ENCODE measurements around the gene NHLRC2. TPM values are rescaled to one million over a fixed set of nuclear protein-coding genes. Genes with fewer than 3 reads are reported as not detected.

The NHLRC2 gene
- total and polyA plus RNA-seq, 12 donors: 5.8 to 45.2 (median 24.9) TPM

- no peak for DNase-seq
- Histone ChIP-seq H3K27ac (no peak overlapping the region), H3K9me3 (replicated peaks in 1 of 3) (no peaks in the 10 kb centered on the region), H3K36me3 (replicated peaks in 1 of 2) (no peaks in the 10 kb centered on the region), H3K27me3 (no peaks in the 10 kb centered on the region), H3K4me1 (replicated peaks in 1 of 2) (no peaks in the 10 kb centered on the region), H3K4me3 (no peak overlapping the region)
- intact Hi-C loops (cut with DNase I): no loop called here
- 81 to 88% (median 81%) methylated on average over 3 of the region's 3 CpGs for WGBS, 4 donors
- no peak for TF ChIP-seq POLR2A (IDR thresholded peaks at IDR 0.05)
- no peak for TF ChIP-seq CTCF (IDR thresholded peaks at IDR 0.05)
Measured at GRCh38 chr10:113920114-113920513, 65.7 kb downstream of the NHLRC2 start.

GRCh38 chr10:113920875-113921274, 66.4 kb downstream of the NHLRC2 start:
- Histone ChIP-seq H3K27me3 (no peaks in the 10 kb centered on the region), H3K4me3 (no peak overlapping the region), H3K27ac (no peak overlapping the region), H3K36me3 (replicated peaks in 1 of 2) (no peaks in the 10 kb centered on the region), H3K4me1 (replicated peaks in 1 of 2) (no peaks in the 10 kb centered on the region), H3K9me3 (replicated peaks in 1 of 3) (no peaks in the 10 kb centered on the region)
- no peak for DNase-seq
- intact Hi-C loops (cut with DNase I): no loop called here
- TF ChIP-seq CTCF (IDR thresholded peaks at IDR 0.05) (no peak), POLR2A (IDR thresholded peaks at IDR 0.05) (no peak)
- 44 to 65% (median 54%) methylated on average over 3 of the region's 3 CpGs for WGBS, 4 donors

- Histone ChIP-seq H3K9me3 (replicated peaks in 1 of 3) (no peaks in the 10 kb centered on the region), H3K4me1 (replicated peaks in 1 of 2) (no peaks in the 10 kb centered on the region), H3K4me3 (no peak overlapping the region), H3K27ac (no peak overlapping the region), H3K27me3 (no peaks in the 10 kb centered on the region), H3K36me3 (replicated peaks in 1 of 2) (no peaks in the 10 kb centered on the region)
- WGBS, 4 donors: 49 to 65% (median 62%) methylated on average over 5 of the region's 5 CpGs
- TF ChIP-seq POLR2A (IDR thresholded peaks at IDR 0.05) (no peak), CTCF (IDR thresholded peaks at IDR 0.05) (no peak)
- intact Hi-C loops (cut with DNase I): no loop called here
- no peak for DNase-seq
Measured at GRCh38 chr10:113921561-113922370, 67.3 kb downstream of the NHLRC2 start.

GRCh38 chr10:113922787-113923570, 68.5 kb downstream of the NHLRC2 start:
- H3K27ac ChIP-seq: no peak overlapping the region
- no peaks in the 10 kb centered on the region for H3K27me3 ChIP-seq
- no peaks in the 10 kb centered on the region for H3K4me1 ChIP-seq (replicated peaks in 1 of 2)
- TF ChIP-seq CTCF (IDR thresholded peaks at IDR 0.05) (no peak), POLR2A (IDR thresholded peaks at IDR 0.05) (no peak)
- 39 to 56% (median 41%) methylated on average over 8 of the region's 8 CpGs for whole genome bisulfite sequencing, 4 donors
- no peaks in the 10 kb centered on the region for H3K9me3 ChIP-seq (replicated peaks in 1 of 3)
- intact Hi-C loops (cut with DNase I): no loop called here
- H3K36me3 ChIP-seq (replicated peaks in 1 of 2): no peaks in the 10 kb centered on the region
- H3K4me3 ChIP-seq: no peak overlapping the region
- no peak for DNase-seq
